GM18505 (cell line): Measurements from ENCODE around the gene NPHS2.
"Not testable (repeated sequence)": the region's sequence is repeated elsewhere in the genome, so short reads cannot be mapped to it uniquely, and the experiment has no call there.

Source experiments
- ATAC-seq: cut with Tn5 transposase; IDR thresholded peaks from one replicate; pipeline ENCODE4 v1.9.1; 2021; ENCODE audit not compliant: unreplicated experiment
- POLR2A ChIP-seq: IDR thresholded peaks from 4 replicates; pipeline ENCODE4 v1.6.1; 2011; ENCODE audit warnings: borderline replicate concordance; ENCODE audit not compliant: insufficient read depth, insufficient read length; ENCODE audit errors: extremely low read depth

NPHS2 gene

GRCh38 chr1:179583771-179584320, 8.1 kb upstream of the NPHS2 start:
- no peak for ATAC-seq
- TF ChIP-seq POLR2A = no peak

- TF ChIP-seq POLR2A = no peak
Measured at GRCh38 chr1:179576509-179576908, 761 bp upstream of the NPHS2 start.

GRCh38 chr1:179558078-179558477, 17.7 kb downstream of the NPHS2 start:
- ATAC-seq = no peak
- no peak for TF ChIP-seq POLR2A

More at GRCh38 chr1:179576509-179576908, 761 bp upstream of the NPHS2 start:
- ATAC-seq = no peak

- no peak for TF ChIP-seq POLR2A
- ATAC-seq = no peak
Measured at GRCh38 chr1:179554427-179554826, 21.3 kb downstream of the NPHS2 start.

GRCh38 chr1:179550746-179551682, 24.7 kb downstream of the NPHS2 start:
- ATAC-seq = no peak
- TF ChIP-seq POLR2A = no peak

GRCh38 chr1:179549368-179549700, 26.4 kb downstream of the NPHS2 start:
- no peak for ATAC-seq
- no peak for TF ChIP-seq POLR2A

GRCh38 chr1:179548666-179549367, 26.9 kb downstream of the NPHS2 start:
- no peak for ATAC-seq
- TF ChIP-seq POLR2A = no peak

- no peak for TF ChIP-seq POLR2A
- ATAC-seq = no peak
Measured at GRCh38 chr1:179547021-179547535, 28.7 kb downstream of the NPHS2 start.

- no peak for TF ChIP-seq POLR2A
- ATAC-seq = no peak
Measured at GRCh38 chr1:179545321-179545720, 30.4 kb downstream of the NPHS2 start.

- no peak for ATAC-seq
- TF ChIP-seq POLR2A = no peak
Measured at GRCh38 chr1:179541774-179542173, 34.0 kb downstream of the NPHS2 start.

- no peak for TF ChIP-seq POLR2A
- no peak for ATAC-seq
Measured at GRCh38 chr1:179530352-179530751, 45.4 kb downstream of the NPHS2 start.

GRCh38 chr1:179529482-179530195, 46.1 kb downstream of the NPHS2 start:
- ATAC-seq = no peak
- no peak for TF ChIP-seq POLR2A

- not testable (repeated sequence) for ATAC-seq
Measured at GRCh38 chr1:179518544-179518943, 57.2 kb downstream of the NPHS2 start.
